Hematopoietic multipotent progenitor cell treated with erythropoietin and hydrocortisone succinate and interleukin-3 and kit ligand, for 4 days (in vitro differentiated cells): ENCODE measurements around the gene ANKRD36.
"Not testable (repeated sequence)": the region's sequence is repeated elsewhere in the genome, so short reads cannot be mapped to it uniquely, and the experiment has no call there.

ENCODE experiments used
- DNase-seq: peaks from one replicate; pipeline ENCODE4 v3.0.0-alpha.2; 2015

The ANKRD36 gene

GRCh38 chr2:97113050-97113881, at the start of gene ANKRD36:
Gene ANKRD36 (plus strand): TSS chr2:97113153. CDS start chr2:97113740, 587 bp downstream.
- DNase-seq: peak; percentile 93

GRCh38 chr2:97066030-97066429, 46.9 kb upstream of the ANKRD36 start:
- DNase-seq: not testable (repeated sequence)

GRCh38 chr2:97067279-97068004, 45.5 kb upstream of the ANKRD36 start:
- no peak for DNase-seq

GRCh38 chr2:97068074-97068473, 44.9 kb upstream of the ANKRD36 start:
- no peak for DNase-seq

GRCh38 chr2:97068722-97069121, 44.2 kb upstream of the ANKRD36 start:
- not testable (repeated sequence) for DNase-seq

- not testable (repeated sequence) for DNase-seq
Observed at GRCh38 chr2:97070915-97071314, 42.0 kb upstream of the ANKRD36 start.

- DNase-seq: not testable (repeated sequence)
Observed at GRCh38 chr2:97077213-97077612, 35.7 kb upstream of the ANKRD36 start.

GRCh38 chr2:97080855-97081254, 32.1 kb upstream of the ANKRD36 start:
- DNase-seq: not testable (repeated sequence)

- not testable (repeated sequence) for DNase-seq
Observed at GRCh38 chr2:97082206-97082605, 30.7 kb upstream of the ANKRD36 start.

- not testable (repeated sequence) for DNase-seq
Observed at GRCh38 chr2:97083516-97083915, 29.4 kb upstream of the ANKRD36 start.

GRCh38 chr2:97085093-97085492, 27.9 kb upstream of the ANKRD36 start:
- not testable (repeated sequence) for DNase-seq

GRCh38 chr2:97088706-97089105, 24.2 kb upstream of the ANKRD36 start:
- not testable (repeated sequence) for DNase-seq

GRCh38 chr2:97092946-97093345, 20.0 kb upstream of the ANKRD36 start:
- not testable (repeated sequence) for DNase-seq

- DNase-seq: not testable (repeated sequence)
Observed at GRCh38 chr2:97093983-97094771, 18.8 kb upstream of the ANKRD36 start.

GRCh38 chr2:97094772-97095611, 18.0 kb upstream of the ANKRD36 start, which contains the start of gene FAHD2B:
Gene FAHD2B (minus strand): TSS chr2:97094882. CDS start chr2:97091706, 3,176 bp downstream.
- peak; percentile 90 for DNase-seq

GRCh38 chr2:97095661-97096060, 17.3 kb upstream of the ANKRD36 start:
- no peak for DNase-seq

- not testable (repeated sequence) for DNase-seq
Observed at GRCh38 chr2:97098786-97099372, 14.1 kb upstream of the ANKRD36 start.

- DNase-seq: not testable (repeated sequence)
Observed at GRCh38 chr2:97106878-97107277, 6.1 kb upstream of the ANKRD36 start.

GRCh38 chr2:97111246-97111645, 1.7 kb upstream of the ANKRD36 start:
- DNase-seq: not testable (repeated sequence)

GRCh38 chr2:97112320-97113049, 468 bp upstream of the ANKRD36 start:
- DNase-seq: peak; percentile 54

GRCh38 chr2:97113882-97114255, 916 bp downstream of the ANKRD36 start:
- DNase-seq: not testable (repeated sequence)
